ENCODE data around the gene TRPM3.

TRPM3 gene

DNA sequence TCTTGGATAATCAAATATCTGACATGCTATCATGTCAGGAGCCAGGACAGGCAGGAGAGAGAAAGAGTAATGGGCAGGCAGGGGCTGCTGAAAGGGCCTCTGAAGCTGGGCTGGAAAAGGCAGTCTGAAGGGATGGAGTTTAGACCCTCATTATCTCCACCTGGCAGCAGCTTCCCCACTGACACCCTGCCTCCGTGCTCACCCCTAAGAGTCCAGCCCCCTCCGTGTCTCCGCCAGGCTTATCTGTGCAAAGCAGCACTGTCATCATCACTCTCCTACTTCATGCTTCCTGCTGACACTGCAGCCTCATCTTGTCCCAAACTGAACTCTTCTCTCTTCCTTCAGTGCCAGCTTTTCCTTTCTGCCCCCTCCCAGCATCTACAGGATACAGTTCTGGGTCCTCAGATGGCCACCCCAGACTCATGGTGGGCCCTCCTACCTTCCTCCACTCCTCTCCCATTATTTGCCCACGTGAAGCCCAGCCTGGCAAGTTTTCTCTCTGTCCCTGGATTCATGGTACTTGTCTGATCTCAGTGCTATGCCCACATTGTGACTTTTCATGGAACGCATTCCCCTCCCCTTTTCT is 636.1 kb downstream of the TRPM3 start:
- H3K36me3 ChIP-seq (ENCODE audit: control insufficient read depth, low read depth, low read length): no peaks in the 10 kb centered on the region
- H3K9me3 ChIP-seq (ENCODE audit: control insufficient read depth, low read depth, low read length): no peaks in the 10 kb centered on the region
- H3K4me3 ChIP-seq (ENCODE audit: low read length): no peak overlapping the region
- H3K27me3 ChIP-seq (ENCODE audit: control insufficient read depth, insufficient read depth, low read length): no peaks in the 10 kb centered on the region
- H3K9ac ChIP-seq (ENCODE audit: low read length): no peak overlapping the region
- H3K4me1 ChIP-seq (ENCODE audit: control insufficient read depth, low read depth, low read length): peaks cover 3% of the 10 kb centered on the region
- no peak overlapping the region for H3K27ac ChIP-seq (ENCODE audit: low read length)

GRCh38 chr9:70484232-70485130 is 636.9 kb downstream of the TRPM3 start:
- Histone ChIP-seq H3K4me3 (ENCODE audit: low read length) (no peak overlapping the region), H3K27me3 (ENCODE audit: control insufficient read depth, insufficient read depth, low read length) (no peaks in the 10 kb centered on the region), H3K36me3 (ENCODE audit: control insufficient read depth, low read depth, low read length) (no peaks in the 10 kb centered on the region), H3K4me1 (ENCODE audit: control insufficient read depth, low read depth, low read length) (peaks cover 12% of the 10 kb centered on the region), H3K9ac (ENCODE audit: low read length) (no peak overlapping the region), H3K9me3 (ENCODE audit: control insufficient read depth, low read depth, low read length) (no peaks in the 10 kb centered on the region), H3K27ac (ENCODE audit: low read length) (no peak overlapping the region)

- Histone ChIP-seq H3K27ac (ENCODE audit: low read length) (no peak overlapping the region), H3K9ac (ENCODE audit: low read length) (no peak overlapping the region)
Observed at GRCh38 chr9:70481471-70481870, 640.0 kb downstream of the TRPM3 start.

GRCh38 chr9:70480405-70480980 is 640.9 kb downstream of the TRPM3 start:
- Histone ChIP-seq H3K36me3 (ENCODE audit: control insufficient read depth, low read depth, low read length) (no peaks in the 10 kb centered on the region), H3K9ac (ENCODE audit: low read length) (no peak overlapping the region), H3K27ac (ENCODE audit: low read length) (no peak overlapping the region), H3K27me3 (ENCODE audit: control insufficient read depth, insufficient read depth, low read length) (no peaks in the 10 kb centered on the region), H3K9me3 (ENCODE audit: control insufficient read depth, low read depth, low read length) (no peaks in the 10 kb centered on the region), H3K4me3 (ENCODE audit: low read length) (no peak overlapping the region), H3K4me1 (ENCODE audit: control insufficient read depth, low read depth, low read length) (peaks cover 16% of the 10 kb centered on the region)

More at GRCh38 chr9:70481471-70481870, 640.0 kb downstream of the TRPM3 start:
- Histone ChIP-seq H3K36me3 (ENCODE audit: control insufficient read depth, low read depth, low read length) (no peaks in the 10 kb centered on the region), H3K9me3 (ENCODE audit: control insufficient read depth, low read depth, low read length) (no peaks in the 10 kb centered on the region), H3K4me1 (ENCODE audit: control insufficient read depth, low read depth, low read length) (peaks cover 16% of the 10 kb centered on the region), H3K27me3 (ENCODE audit: control insufficient read depth, insufficient read depth, low read length) (no peaks in the 10 kb centered on the region), H3K4me3 (ENCODE audit: low read length) (no peak overlapping the region)

GRCh38 chr9:70479880-70480291 is 641.5 kb downstream of the TRPM3 start:
- Histone ChIP-seq H3K36me3 (ENCODE audit: control insufficient read depth, low read depth, low read length) (no peaks in the 10 kb centered on the region), H3K9ac (ENCODE audit: low read length) (no peak overlapping the region), H3K4me1 (ENCODE audit: control insufficient read depth, low read depth, low read length) (peaks cover 16% of the 10 kb centered on the region), H3K27me3 (ENCODE audit: control insufficient read depth, insufficient read depth, low read length) (no peaks in the 10 kb centered on the region), H3K9me3 (ENCODE audit: control insufficient read depth, low read depth, low read length) (no peaks in the 10 kb centered on the region), H3K27ac (ENCODE audit: low read length) (no peak overlapping the region), H3K4me3 (ENCODE audit: low read length) (no peak overlapping the region)
